ENCODE measurements around the gene LEF1.

The LEF1 gene

DNA sequence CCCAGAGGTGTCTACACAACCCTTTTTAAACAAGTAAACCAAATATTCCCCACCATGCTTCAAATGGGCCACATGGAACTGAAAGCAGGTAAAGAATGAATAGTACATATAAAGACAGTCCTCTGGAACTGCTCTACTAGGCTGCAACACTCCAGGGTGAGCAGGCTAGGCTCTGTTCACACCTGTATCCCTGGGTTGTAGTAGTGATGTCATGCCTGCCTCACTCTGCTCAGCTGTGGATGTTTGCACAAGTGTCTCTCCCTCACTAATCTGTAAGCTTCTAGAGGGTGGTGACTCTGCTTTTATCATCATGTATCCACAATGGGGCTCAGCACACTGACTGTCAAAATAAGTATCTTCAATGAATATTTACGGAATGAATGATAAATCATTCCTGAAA lies 20.4 kb downstream of the LEF1 start:
- DNase-seq (ENCODE audit: low read depth): no peak

DNA sequence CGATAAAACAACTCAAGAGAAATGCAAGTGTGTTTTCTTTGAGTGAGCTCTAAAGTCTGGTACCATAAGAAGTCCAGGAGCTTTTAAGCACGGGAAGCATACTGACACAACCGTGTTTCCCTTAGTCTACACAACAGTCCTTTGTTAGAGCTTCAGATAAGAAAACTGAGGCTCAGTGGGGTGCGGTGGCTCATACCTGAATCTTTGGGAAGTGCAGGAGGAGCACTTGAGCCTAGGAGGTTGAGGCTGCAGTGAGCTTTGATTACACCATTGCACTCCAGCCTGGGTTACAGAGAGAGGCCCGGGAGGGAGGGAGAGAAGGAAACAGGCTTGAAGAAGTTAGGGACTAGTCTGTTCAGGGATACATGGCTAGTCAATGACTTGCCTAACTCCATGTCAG lies 21.9 kb downstream of the LEF1 start:
- DNase-seq (ENCODE audit: low read depth): no peak

DNA sequence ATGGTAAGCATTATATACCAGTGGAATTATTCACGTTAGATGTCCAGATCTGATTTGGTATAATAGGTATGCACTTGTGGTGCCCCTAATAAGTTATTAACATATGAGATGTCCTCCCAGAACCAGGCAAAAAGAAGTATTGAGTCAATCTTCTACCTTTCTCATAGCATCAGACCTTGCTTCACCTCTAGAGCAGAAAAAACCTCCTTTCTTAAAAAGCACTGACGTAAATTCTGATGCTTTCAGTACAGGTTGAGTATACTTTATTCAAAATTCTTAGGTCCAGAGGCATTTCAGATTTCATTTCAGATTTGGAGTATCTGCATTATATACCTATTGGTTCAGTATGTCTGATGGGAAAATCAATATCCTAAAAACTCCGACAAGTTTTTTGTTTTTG lies 22.4 kb downstream of the LEF1 start:
- no peak for DNase-seq (ENCODE audit: low read depth)

DNA sequence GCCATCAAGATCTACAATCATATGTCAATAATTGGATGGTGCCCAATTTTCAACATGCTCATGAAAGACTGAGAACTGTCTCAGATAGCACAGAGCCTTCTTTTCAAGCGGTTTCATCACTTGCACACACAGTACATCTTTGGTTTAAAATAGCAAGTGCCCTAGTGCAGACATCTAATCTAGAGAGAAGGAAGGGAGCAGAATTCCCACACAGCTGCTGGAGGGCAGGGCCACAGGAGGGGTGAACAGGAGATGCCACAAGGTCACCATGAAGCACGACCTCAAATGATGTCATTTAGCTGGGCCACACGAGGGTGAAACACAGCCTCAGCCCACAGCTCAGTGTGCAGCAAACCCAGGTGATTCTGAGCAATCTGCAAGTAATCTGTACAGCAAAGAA lies 24.3 kb downstream of the LEF1 start:
- DNase-seq (ENCODE audit: low read depth): no peak

DNA sequence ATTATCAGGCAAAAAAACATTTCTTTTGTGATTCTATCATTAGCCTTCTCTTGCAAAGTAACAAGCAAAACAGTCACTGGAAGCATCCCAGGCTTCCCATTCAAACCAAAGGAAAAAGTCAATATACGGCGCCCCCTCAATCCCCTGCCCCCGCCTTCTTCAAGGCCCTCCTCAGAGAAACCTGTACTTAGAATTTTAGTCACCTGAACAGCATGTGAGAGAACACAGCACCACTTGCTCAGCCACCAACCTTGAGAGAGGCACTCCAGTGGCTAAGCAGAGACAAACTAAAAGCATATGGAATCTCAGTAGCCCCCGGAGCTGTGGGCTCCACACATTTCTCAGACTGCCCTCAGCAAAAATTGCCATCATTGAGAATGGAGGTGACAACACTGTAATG lies 25.2 kb downstream of the LEF1 start:
- no peak for DNase-seq (ENCODE audit: low read depth)

DNA sequence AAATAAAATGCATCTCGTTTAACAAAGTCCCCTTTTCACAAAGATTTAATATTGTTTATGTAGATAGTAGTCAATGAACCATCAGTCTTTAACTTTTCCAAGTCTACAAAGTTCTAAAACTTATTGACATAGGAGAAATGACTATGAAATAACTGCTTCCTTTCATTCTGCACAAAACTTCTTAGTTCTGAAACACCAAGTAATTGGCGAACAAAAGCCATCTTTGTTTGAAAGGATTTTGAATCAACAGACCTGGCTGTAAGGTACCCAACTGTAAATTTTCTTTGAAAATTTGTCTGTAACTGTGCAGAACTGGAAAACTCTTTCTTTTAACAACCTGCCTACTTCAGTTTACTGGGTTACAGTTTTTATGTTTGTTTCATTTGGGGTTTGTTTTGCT lies 25.9 kb downstream of the LEF1 start:
- no peak for DNase-seq (ENCODE audit: low read depth)

DNA sequence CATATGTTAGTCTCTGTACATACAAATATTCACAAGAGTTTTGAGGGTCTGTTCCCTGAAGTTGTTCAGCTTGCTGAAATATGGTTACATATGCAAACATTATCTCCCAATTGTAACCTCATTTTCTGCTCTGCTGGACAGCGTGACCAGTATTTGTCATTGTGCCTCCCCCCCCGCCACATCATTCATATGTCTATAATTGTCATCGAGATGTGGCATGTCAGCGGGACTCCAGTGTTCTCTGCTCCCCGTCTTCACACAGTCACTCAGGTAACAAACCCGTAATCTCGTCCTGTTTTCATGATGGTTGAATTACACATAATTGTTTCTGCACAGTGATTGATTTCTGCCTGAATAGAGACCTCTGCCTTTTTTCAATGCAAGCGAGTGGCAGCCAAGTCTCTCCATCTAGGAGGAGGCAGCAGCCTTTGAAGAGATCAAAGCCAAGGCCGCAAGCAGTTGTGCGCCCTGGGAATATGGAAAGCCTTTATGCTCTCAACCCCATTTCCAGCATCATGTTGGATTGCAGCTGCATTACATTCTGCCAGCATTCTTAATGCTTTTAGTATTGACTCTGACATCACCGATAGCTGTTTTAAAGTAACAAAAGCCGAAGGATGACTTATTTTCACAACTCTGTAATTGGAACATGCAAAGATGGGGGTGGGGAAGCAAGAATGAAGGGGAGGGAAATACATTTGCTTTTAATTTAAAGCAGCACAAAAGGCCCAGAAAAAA lies 27.4 kb downstream of the LEF1 start:
- DNase-seq (ENCODE audit: low read depth): no peak

DNA sequence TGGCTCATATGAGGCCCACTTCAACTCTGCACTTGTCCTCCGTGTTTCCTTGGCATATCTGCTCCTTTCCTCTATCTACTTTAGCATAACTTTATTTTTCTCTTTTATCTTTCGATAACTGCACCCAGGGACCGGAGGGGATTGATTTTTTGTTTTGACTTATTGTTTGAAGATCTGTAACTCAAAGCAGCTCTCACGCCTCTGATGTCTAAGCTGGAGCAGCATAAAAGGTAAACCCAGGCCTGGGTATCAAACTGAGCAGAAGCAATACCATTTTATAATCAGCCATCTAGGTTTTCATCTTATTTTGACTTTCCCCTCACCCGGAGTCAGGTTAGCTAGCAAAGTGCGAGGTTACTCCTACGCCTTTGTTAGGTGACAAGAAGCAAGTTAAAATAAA lies 28.4 kb downstream of the LEF1 start:
- no peak for DNase-seq (ENCODE audit: low read depth)

DNA sequence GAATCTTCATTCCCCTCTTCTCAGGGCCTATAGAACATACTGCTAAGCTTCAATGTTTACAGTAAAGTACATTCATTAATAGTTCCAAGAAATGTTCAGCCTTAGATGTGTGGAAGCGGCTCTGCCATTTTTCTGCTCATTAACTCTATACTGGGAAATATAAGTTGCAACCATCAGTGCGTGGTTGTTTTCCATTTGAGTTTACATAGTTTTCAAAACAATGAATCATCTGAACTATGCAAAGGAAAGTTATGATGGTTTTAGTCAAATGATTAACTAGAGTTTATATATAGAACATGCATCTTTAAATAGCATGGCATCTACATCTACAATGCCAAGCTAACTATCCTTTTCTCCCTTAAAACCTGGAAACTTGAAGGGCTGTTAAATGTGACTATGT lies 29.6 kb downstream of the LEF1 start:
- no peak for DNase-seq (ENCODE audit: low read depth)

DNA sequence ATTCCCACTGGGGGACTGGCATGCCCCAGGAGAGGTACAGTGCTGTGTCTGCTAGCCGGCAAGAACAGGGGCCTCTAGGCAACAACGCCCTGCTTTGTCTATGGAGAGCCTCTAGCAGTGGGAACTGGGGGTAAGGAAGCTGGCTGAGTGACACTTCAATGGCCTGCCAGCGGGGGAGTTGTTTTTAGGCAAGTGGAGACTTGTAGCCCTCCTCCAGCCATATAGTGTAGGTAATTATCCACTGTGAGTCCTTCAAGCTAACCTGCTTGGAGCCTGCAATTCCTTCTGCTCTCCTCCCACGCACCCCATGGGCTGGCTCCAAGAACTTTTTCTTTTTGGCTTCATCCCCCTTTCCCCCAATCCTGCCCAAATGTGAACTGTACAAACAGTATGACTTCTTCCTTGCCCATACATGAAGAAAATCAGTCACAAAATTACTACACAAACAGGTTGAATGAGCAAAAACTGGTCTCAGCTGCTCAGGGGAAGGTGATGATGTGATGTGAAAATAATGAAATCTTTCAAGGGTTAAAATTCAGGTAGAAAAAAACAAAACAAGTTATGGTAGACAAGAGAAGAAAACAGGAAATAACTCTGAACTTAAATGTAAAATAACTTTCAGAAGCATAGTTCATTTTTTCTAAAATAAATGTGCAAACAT lies 33.1 kb downstream of the LEF1 start:
- no peak for DNase-seq (ENCODE audit: low read depth)

DNA sequence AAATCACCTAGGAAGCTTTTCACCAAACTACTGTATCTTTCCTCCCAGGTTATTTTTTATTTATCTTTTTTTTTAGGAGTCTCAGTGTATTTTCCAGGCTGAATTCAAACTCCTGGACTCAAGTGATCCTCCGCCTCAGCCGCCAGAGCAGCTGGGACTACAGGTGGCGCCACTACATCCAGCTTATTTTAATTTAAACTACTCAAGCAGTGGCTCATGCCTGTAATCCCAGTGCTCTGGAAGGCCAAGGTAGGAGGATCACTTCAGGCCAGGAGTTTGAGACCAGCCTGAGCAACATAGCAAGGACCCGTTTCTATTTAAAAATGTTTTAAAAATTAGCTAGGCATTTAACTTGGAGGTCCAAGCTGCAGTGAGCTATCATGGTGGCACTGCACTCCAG lies 37.8 kb downstream of the LEF1 start:
- DNase-seq (ENCODE audit: low read depth): no peak

DNA sequence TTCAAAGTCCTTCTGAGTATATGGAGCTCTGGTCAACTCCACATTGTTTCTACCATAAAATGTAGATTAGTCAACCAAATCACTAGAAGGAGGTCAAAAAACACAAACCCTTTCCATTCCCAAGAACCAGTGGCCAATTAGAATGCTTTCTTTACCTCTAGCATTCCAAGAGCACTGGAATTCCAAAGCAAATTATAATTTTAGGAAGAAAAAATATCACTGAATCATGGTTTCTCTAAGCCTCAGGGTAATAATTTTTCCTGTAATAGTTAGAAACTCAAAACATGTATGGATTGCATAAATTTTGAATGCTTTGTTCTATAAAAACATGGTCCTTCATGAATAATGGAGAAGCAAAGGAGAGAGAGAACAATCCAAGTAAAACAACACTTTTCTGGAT lies 39.5 kb downstream of the LEF1 start:
- no peak for DNase-seq (ENCODE audit: low read depth)

DNA sequence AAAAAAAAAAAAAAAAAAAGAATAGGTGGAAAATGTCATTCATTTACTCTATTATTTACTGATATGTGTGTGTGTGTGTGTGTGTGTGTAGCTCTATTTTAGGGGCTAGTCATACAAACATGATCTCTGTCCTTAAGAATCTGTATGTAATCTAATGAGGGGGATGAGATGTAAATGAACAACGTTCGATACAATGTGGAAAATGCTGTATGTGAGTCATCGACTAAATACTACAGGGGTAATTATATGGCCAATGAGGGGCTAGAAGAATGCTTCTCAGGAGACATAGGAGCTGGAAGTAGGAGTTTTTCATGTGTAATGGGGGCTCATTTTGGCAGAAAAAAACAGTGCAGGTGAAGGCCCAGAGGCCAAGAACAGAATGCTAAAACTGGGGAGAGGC lies 41.9 kb downstream of the LEF1 start:
- DNase-seq (ENCODE audit: low read depth): no peak

DNA sequence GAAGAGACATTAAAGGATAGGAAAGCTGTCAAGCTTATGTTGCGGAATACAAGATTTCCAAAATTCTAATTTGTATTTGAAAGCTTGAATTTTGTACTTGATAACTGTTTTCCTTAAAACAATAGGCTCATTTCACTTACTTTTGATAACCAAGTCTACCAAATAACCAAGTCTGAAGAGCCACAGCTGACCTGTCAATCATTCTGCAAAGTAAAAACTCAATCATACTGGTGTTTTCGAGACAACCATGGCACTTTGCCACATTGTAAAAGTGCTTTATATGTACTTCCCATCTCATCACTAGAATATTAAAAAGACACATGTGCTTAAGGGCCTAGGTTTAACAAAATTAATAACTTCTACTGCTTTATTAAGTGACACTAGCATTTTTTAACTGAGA lies 47.9 kb downstream of the LEF1 start:
- no peak for DNase-seq (ENCODE audit: low read depth)

DNA sequence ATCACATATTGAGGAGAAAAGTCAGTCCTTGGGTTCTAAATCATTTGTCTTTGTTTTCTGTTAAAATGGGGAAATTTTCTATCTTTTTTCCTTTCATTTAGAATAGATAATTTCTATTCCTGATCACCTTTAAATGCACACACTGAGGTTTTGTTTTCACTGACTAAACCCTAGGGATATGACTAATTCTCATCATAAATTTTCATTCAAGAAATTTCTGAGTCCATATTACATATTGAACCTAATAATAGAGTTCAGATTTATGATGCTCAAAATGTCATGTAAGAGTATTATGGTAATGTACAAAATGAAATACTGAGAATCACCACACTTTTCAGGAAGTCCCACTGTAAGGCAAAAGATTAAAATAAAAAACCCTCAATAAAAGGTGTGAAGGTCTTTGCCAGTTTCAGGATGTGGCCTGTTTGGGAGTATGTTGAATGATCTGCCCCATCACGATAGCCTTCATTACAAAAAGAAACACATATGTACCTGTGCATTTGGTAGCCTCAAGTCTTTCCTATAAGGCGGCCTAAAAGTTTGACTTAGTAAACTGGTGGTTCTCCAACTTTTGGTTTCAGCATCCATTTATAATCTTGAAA lies 49.4 kb downstream of the LEF1 start:
- no peak for DNase-seq (ENCODE audit: low read depth)

DNA sequence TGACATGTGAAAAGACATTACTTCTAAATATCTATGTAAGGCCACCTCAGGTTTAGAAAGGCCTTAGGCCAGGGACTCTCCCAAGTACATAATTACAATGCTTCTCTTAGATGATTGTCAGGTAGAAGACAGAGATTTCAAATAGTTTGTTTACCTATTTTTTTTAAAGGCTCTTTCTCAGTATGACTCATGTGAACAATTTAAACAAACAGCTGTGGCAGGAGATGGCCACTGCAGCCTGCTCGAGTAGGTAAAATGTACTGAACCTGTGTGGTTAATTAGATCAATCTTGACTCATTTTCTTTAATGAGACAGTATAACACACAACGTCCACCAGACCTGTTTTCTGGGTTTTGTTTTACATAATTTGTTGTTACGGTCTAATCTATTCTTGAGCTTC lies 50.2 kb downstream of the LEF1 start:
- DNase-seq (ENCODE audit: low read depth): no peak

DNA sequence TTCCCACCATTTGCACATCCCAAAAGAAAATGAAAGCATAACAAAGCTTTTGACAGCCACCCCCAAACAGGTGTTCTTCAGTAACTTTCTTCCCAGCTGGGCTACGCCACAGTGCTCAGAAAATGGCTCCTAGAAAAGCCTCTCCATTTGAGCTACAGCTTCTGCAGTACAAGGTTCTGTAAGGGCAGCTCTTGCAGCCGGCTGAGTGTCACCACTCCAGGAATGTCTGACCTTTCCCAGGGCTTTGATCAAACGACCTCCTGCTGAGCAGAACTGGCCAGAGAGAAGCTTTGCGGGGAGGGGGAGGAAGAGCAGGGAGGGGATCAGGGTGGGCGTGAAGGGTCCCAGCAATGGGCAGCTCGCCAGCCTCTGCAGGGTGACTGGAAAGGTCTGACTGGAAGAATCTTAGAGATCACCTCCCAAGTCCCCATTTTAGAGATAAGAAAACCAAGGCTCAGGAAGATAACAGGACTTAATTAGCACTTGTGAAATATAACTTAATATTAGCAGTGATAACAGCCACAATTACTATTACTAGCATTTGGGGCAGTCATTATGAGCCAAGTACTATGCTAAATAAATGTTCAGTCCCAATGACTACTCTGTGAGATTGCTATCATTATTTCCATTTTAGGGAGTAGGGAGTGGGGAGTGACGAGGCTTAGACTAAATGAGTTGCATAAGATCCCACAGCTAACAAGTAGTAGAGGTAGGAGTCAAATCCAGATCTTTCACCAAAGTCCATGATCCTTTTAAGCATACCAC lies 51.1 kb downstream of the LEF1 start:
- no peak for DNase-seq (ENCODE audit: low read depth)

DNA sequence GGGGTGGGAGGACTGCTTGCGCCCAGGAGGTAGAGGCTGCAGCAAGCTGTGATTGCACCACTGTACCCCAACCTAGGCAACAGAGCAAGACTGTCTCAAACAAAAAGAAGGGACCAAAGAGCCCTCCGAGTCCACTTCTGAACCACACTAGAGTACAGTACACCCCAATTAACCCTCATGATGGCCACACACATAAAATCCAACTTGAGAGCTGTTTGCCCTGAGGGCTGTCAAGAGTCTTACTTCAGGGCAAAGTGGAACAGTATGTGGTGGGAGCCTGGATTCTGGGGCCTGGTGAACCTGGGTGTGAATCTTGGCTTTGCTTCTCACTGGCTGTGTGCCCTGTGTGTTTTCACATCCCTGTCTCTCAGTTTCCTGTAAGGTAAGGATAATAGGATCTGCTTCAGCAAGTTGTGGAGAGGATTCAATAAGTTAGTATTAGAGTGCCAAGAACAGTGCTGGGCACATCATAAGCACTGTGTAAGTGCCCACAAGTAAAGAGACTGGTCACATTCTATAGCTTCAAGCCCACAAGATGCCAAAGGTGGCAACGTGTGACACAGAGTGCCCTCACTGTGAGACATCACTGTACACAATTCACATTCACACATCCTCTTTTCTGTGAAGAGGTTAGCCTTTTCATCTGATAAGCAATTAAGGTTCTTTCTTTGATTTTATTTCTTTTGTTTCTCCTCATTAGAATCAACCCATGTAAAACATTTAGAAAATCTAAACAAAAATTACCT lies 52.1 kb downstream of the LEF1 start:
- no peak for DNase-seq (ENCODE audit: low read depth)

DNA sequence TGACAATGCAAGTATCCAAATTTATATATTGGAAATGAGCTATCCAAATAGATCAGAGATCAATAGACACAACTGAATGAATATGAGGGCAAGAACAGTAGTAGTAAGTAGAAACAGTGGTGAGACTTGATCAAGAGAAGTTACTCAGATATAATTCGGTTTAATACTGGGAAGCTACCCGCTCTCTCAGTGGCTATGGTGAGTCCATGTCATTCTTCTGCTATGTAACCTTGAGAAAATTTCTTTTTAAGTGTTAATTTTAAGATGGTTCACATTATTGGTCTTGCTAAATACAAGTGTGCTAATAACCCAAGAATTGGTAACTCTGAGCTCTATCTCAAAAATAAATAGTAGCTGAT lies 53.6 kb downstream of the LEF1 start:
- DNase-seq (ENCODE audit: low read depth): no peak

DNA sequence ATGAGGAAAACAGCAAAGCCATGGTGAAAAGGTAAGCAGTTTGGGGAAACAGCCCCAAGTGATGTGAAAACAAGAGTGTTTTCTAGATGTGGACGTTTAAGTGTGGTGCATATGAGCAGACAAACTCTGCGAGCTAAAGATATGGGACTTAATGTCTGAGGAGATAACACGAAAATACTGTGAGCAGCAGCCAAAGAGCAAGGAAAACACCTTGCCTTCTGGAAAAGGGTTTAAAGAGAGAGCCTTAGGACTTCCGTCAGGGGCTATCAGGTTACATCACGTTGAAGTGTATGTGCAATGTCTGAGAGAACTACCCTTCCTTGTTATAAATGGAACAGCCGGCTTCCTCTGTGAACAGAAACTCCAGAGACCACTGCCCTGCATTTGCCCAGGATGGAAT lies 54.2 kb downstream of the LEF1 start:
- no peak for DNase-seq (ENCODE audit: low read depth)

DNA sequence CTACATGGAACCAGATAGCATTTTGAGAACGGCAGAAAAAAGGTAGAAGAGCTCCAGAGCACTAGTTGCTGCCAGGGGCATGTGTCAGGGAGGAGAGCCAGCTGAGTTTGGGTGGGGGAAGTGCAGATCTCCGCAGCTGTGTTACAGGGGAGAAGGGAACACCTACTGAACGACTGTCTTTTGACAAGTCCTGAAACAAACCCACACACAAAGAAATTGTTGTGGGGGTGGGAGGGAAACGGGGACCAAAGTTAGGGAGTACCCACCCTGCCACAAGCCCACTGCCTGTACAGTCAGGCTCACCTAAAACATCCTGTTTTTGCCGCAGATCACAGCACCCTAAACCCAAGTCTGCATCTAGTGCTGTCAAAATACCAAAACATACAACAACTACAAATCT lies 55.5 kb downstream of the LEF1 start:
- DNase-seq (ENCODE audit: low read depth): no peak

DNA sequence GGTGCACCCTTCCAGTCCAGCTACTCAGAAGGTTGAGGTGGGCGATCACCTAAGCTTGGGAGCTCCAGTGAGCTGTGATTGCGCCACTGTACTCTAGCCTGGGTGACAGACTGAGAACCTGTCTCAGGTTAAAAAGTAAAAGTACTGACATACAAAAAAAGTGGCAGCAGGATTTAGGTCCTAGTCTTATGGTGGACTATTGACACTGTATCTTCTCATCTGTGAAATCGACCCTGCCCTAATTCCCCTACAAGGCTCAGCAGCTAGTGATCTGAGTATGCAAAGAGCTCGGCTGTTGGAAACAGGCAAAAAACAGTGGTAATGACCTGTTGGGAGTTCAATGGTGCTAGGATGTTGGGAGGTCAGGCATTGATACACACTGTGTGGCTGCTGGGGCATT lies 57.0 kb downstream of the LEF1 start:
- no peak for DNase-seq (ENCODE audit: low read depth)
